GM06990 (cell line): ENCODE data around the gene SOBP.

ENCODE experiments used
- DNase-seq: peaks from one replicate; pipeline ENCODE4 v3.0.0-alpha.2; 2011; ENCODE audit not compliant: insufficient read length; ENCODE audit errors: extremely low read depth
- H3K27me3 ChIP-seq: replicated peaks from 2 replicates; pipeline ENCODE4 v1.6.0; 2011; ENCODE audit warnings: low read length; ENCODE audit not compliant: control insufficient read depth, insufficient read depth
- H3K36me3 ChIP-seq: 2 replicates; pipeline ENCODE4 v1.5.1; 2011; ENCODE audit warnings: low read length; ENCODE audit not compliant: control insufficient read depth, insufficient read depth
- H3K4me3 ChIP-seq: replicated peaks from 2 replicates; pipeline ENCODE4 v1.5.1; 2011; ENCODE audit warnings: low read depth, mild to moderate bottlenecking, control low read depth, low read length
- TF ChIP-seq, protein P1 (sequence below): IDR thresholded peaks from 2 replicates; pipeline ENCODE4 v1.5.1; 2011; ENCODE audit warnings: low read length, control low read depth, mild to moderate bottlenecking, inconsistent platforms; ENCODE audit not compliant: insufficient read depth, poor library complexity, severe bottlenecking

The SOBP gene

DNA sequence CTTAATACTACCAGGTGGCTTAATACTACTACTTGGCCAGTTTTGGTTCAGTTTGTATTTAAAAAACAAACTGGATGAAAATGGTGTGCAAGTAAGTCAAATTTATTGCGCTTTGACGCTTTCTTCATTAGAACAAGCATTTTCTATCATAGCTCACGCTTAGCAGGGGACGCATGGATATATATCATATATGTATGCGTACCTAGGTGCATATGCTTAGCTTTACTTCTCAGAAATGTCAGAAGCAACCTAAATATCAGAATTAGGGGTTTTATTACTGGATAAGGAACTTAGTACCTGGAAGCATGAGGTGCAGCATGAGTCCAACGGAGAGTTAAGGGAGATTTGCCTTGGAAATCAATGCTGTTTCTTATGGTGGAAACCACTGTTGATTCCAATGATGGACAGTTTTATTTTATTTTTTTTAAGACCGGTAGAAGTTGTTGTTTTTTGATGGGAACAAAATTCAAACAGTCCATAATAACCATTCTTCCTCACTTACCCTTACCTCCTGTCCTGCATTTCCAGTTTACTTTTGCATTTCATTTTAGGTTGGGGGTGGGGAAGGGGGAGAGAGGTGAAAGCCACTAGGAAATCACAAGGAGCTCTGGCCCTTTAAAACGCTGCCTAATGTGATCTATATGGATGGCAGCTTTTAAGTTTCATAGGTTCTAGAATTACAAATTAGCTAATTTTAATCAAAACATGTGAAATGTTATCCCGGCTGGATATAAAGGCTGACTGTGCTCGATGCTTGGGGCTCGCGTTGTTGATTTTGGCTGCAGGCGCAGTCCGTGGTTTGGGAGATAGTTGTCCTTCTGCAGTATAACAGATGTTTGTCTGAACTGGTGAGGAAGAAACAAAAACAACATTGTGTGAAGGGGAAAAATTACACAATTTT is 2.1 kb downstream of the SOBP start:
- no peaks in the 10 kb centered on the region for H3K36me3 ChIP-seq
- no peaks in the 10 kb centered on the region; the same call in none of the 2 replicates for H3K27me3 ChIP-seq
- TF ChIP-seq, protein P1, sequence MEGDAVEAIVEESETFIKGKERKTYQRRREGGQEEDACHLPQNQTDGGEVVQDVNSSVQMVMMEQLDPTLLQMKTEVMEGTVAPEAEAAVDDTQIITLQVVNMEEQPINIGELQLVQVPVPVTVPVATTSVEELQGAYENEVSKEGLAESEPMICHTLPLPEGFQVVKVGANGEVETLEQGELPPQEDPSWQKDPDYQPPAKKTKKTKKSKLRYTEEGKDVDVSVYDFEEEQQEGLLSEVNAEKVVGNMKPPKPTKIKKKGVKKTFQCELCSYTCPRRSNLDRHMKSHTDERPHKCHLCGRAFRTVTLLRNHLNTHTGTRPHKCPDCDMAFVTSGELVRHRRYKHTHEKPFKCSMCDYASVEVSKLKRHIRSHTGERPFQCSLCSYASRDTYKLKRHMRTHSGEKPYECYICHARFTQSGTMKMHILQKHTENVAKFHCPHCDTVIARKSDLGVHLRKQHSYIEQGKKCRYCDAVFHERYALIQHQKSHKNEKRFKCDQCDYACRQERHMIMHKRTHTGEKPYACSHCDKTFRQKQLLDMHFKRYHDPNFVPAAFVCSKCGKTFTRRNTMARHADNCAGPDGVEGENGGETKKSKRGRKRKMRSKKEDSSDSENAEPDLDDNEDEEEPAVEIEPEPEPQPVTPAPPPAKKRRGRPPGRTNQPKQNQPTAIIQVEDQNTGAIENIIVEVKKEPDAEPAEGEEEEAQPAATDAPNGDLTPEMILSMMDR: no peak
- no peak for DNase-seq
- H3K4me3 ChIP-seq: no peak overlapping the region

DNA sequence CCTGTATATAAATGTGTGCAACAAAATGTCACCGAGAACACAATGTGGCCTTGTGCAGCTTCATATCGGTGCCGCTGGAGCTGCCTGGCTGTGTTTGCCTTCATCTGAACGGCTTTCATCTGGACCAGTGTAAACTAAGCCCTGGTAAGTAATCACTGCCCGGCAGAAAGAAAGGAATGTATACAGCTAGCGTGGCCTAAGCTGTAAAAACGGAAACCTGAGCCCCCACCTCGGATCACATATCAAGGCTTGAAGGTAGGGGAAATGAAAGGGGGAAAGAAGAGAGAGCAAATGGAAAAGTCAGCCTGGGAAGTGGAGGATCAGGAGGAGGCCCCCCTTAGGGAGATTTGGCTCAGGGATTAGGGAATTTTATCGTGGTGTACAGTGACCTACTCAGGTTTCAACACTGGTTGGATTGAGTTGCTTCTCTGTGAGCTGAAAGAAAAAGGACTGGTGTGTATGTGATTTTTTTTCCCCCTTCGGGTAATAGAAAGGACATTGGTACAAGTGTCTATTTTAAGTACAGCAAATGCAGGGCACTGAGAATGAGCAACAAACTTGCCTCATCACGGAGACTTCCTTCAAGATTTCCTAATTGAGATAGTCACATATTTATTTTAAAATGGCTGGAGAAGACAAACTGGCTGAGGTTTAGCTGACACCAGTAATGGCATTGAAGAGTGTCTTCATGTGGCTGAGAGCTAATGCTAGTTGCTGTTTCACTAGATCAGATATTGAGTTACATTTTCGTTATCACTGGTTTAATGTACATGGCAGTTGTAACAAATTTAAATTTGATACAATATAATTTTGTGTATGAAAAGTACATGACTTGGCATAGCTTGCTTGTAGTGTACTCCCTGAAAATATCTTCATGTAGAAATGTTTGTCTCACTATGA is 3.5 kb downstream of the SOBP start:
- DNase-seq: no peak
- no peak overlapping the region for H3K4me3 ChIP-seq
- H3K36me3 ChIP-seq: no peaks in the 10 kb centered on the region
- TF ChIP-seq, protein P1: no peak
- H3K27me3 ChIP-seq: no peaks in the 10 kb centered on the region; the same call in 1 of the 2 replicates

DNA sequence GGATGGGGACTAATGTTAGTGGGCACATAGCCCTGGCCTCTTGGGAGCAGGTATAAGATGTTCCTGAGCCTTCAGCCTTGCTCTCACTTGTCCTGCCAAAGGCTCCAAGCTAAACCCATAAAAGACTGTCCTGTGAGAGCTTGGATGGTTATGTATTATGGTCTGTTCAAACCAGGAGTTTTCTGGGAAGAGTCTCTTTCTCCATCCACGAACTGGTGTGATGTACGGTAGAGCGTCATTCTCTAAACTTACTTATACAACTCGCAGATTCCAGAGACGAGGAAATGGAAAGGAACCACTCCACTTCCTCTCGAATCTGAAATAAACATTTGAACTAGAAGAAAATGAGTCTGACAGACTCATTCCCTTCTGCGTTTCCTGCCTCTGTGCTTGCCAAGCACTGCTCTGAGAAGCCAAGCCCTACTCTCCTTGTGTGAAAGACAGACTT is 5.3 kb downstream of the SOBP start:
- TF ChIP-seq, protein P1: no peak
- no peak for DNase-seq
- Histone ChIP-seq H3K27me3 (no peaks in the 10 kb centered on the region; the same call in 1 of the 2 replicates), H3K36me3 (no peaks in the 10 kb centered on the region), H3K4me3 (no peak overlapping the region)

DNA sequence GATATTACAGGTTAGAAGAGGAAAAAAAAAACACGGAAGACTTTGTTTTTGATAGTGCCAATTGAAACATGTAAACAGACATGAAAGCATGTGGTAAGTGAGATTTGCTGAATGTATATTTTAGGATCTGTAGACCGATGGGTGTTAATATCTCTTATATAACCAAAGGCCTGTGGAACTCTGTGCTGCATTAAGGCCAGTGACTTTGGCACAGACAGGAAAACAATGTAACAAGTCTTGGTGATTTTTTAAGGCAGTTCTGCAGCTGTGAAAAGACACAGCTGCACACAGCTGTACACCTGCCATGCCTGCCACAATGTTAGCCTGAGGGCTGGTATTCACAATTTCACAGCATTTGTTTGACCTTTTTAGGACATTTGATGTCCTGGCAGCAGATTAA is 6.1 kb downstream of the SOBP start:
- TF ChIP-seq, protein P1: no peak
- Histone ChIP-seq H3K27me3 (no peaks in the 10 kb centered on the region; the same call in 1 of the 2 replicates), H3K36me3 (no peaks in the 10 kb centered on the region), H3K4me3 (no peak overlapping the region)
- no peak for DNase-seq

DNA sequence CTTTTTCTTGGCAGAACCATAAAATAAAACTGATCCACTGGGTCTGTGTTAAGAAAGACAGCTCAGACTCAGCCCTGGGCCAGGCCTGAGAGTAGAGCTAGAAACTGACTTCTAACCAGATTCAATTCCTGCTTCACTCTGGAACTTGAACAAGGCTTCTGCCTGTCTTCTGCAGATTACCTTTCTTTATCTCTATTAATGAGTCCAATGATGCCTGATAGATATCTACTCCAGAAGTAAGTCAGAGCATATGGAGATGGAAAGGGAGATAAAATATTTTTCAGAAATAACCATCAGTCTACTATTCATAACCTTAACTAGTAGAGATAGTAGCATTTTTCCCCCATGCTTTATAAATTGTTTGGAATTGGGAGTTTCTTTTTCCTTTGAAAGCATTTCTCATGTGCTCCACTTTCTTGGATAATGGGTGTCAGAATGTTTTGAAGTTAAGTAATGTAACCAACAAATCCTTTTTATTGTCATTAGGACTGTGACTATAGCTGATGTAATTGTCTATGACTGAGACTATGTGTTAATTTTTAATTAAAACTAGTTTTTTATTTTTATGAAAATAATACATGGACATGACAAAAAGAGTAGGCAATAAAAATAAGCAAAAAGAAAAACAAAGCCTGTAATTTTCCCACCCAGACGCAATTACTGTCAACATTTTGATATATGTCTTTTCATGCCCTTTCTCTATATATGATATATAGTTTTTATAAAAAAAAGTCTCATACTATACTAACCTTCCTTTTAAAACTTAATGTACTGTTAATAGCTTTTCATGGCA is 7.2 kb downstream of the SOBP start:
- TF ChIP-seq, protein P1: no peak
- Histone ChIP-seq H3K4me3 (no peak overlapping the region), H3K27me3 (no peaks in the 10 kb centered on the region; the same call in none of the 2 replicates), H3K36me3 (no peaks in the 10 kb centered on the region)
- no peak for DNase-seq
